Body of pancreas (tissue), 4 donors: ENCODE measurements around the gene GALNT8.

Experiments
- CTCF ChIP-seq, 7 experiments: fragments of 450-650 bp in 4 of 7; fragments of 200-600 bp in 3 of 7; sonication (generic) in 3 of 7; IDR thresholded peaks; one replicate each; pipeline ENCODE4 v1.5.1; 2016 to 2019; ENCODE audit warnings: antibody characterized with exemption in 7 of 7
- POLR2A ChIP-seq, 3 donors: fragments of 450-650 bp; IDR thresholded peaks; one replicate each; pipeline ENCODE4 v1.6.1; 2016; ENCODE audit warnings: antibody characterized with exemption in 3 of 3, mild to moderate bottlenecking in 2 of 3

- TF ChIP-seq POLR2A (IDR thresholded peaks at IDR 0.05) (no peak), CTCF (IDR thresholded peaks at IDR 0.05) (no peak)
Observed at GRCh38 chr12:4812624-4813327, 92.6 kb downstream of the GALNT8 start.
